KOPT-K1 (cell line): ENCODE measurements around the gene COL26A1.

Experiments used
- H3K27ac ChIP-seq: fragments of 200-600 bp; sonication (generic); 2 replicates; pipeline ENCODE4 v1.5.1; 2016; ENCODE audit warnings: antibody characterized with exemption, mild to moderate bottlenecking, low read depth, low read length; ENCODE audit not compliant: poor library complexity, severe bottlenecking
- H3K36me3 ChIP-seq: fragments of 200-600 bp; sonication (generic); 2 replicates; pipeline ENCODE4 v1.5.1; 2017; ENCODE audit warnings: antibody characterized with exemption, mild to moderate bottlenecking, low read length, moderate library complexity; ENCODE audit not compliant: insufficient read depth
- H3K9me3 ChIP-seq: fragments of 200-600 bp; sonication (generic); 2 replicates; pipeline ENCODE4 v1.5.1; 2017; ENCODE audit warnings: antibody characterized with exemption, low read length, mild to moderate bottlenecking; ENCODE audit not compliant: insufficient read depth, poor library complexity, severe bottlenecking

COL26A1 gene

DNA sequence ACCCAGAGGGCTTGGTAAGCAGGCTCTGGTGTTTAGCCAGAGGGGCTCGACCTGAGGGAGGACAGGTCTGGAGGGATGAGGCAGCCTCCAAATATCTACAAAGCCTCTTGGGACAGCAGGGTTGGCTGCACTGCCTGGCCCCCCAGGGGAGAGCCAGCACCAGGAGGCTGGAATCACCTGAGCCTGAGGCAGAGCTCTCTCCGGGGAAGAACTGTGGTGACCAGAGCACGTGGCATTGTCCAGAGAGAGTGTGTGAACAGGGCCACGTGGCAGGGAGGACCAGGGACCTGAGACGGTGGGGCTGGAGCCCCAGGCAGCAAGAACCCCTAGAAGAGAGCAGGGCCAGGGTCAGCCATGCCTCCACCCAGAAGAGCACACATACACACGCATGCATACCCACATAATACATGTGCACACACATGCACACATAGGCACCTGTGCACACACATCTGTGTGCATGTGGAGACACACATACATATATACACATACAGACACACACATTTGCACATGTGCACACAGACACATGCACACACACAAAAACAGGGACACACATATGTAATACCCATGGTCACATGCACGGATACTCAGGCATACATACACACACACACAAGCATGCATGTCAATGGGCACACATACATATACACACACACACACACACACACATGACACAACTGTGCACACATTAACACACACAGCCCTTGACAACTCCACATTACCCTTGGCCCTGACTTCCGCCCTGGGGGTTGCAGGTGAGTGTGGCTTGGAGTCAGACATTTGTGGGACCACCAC lies 171.5 kb downstream of the COL26A1 start:
- Histone ChIP-seq H3K9me3 (peaks cover 5% of the 10 kb centered on the region), H3K36me3 (no peaks in the 10 kb centered on the region), H3K27ac (no peak overlapping the region)

DNA sequence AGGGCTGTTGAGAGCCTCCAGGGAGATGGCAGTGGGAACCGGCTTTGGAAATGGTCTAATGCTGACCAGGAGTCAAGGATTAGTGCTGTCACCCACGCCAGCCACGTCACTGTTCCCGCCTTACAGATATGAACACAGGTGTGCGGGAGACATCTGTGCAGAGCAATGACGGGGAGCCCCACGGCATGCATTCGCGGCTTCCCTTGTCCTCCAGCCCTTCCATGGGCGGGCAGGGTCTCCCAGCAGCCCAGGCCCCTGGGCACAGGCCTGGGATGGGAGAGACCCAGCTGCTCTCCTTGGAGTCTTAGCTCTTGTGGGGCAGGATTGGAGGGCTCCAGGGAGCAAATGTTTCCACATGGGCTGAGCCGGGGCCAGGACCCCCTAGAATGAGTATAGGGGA lies 172.2 kb downstream of the COL26A1 start:
- H3K27ac ChIP-seq, result no peak overlapping the region
- peaks cover 5% of the 10 kb centered on the region for H3K9me3 ChIP-seq
- no peaks in the 10 kb centered on the region for H3K36me3 ChIP-seq

DNA sequence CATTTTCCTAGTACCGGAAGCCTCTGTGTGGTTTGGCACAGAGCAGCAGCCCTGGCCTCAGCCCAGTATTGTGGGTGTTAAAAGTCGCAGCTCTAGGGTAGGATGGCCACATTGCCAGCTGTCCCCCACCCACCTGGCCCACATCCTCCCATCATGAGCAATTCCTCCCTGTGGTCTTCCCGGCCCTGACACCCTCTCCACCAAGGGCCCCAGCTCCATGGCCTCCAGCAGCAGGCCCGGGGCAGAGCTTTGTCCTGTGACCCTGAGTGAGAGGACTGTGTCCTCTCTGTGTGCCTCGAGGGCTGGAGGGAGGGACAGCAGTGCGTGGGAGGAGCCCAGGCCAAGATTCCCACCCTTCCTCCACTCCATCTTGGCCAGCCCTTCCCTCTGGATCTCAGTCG lies 172.7 kb downstream of the COL26A1 start:
- Histone ChIP-seq H3K36me3 (no peaks in the 10 kb centered on the region), H3K27ac (no peak overlapping the region), H3K9me3 (peaks cover 5% of the 10 kb centered on the region)

DNA sequence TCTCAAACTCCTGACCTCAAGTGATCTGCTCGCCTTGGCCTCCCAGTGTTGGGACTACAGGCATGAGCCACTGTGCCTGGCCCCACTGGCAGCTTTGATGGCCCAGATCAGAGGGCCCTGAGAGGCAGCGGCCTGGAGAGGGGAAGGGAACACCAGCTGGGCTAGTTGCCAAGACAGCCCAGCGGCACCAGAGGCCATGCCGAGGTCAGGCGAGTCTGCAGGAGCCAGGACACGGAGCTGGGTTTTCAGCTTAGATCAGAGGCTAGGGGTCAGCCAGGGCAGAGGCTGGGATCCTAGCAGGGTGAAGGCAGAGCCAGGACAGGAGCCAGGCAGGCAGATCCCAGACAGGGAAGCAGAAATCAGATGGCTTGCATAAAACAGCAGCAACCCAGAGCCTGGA lies 173.6 kb downstream of the COL26A1 start:
- peaks cover 5% of the 10 kb centered on the region for H3K9me3 ChIP-seq
- no peaks in the 10 kb centered on the region for H3K36me3 ChIP-seq
- H3K27ac ChIP-seq, result no peak overlapping the region

DNA sequence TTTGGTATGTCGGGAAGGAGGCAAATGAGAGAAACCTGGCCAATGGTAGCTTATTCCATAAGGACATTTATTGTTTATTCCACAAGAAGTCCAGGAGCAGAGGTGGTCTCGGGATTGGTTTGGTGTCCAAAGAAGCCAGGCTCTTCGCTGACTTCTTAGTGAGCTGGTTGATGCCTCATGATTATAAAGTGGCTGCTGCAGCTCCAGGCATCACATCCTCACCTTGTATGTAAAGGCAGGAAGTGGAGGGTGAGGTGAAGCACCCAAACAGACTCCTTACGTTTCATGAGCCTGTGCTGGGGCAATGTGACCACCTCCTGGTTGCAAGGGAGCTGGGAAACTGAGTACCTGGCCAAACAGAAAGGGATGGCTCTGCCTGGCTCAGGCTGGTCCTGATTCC lies 174.0 kb downstream of the COL26A1 start:
- no peak overlapping the region for H3K27ac ChIP-seq

GRCh38 chr7:101537205-101537604 lies 174.5 kb downstream of the COL26A1 start:
- no peaks in the 10 kb centered on the region for H3K36me3 ChIP-seq
- no peak overlapping the region for H3K27ac ChIP-seq
- H3K9me3 ChIP-seq, result peaks cover 5% of the 10 kb centered on the region

More for the DNA sequence above, 174.0 kb downstream of the COL26A1 start:
- H3K9me3 ChIP-seq, result peaks cover 5% of the 10 kb centered on the region
- H3K36me3 ChIP-seq, result no peaks in the 10 kb centered on the region

DNA sequence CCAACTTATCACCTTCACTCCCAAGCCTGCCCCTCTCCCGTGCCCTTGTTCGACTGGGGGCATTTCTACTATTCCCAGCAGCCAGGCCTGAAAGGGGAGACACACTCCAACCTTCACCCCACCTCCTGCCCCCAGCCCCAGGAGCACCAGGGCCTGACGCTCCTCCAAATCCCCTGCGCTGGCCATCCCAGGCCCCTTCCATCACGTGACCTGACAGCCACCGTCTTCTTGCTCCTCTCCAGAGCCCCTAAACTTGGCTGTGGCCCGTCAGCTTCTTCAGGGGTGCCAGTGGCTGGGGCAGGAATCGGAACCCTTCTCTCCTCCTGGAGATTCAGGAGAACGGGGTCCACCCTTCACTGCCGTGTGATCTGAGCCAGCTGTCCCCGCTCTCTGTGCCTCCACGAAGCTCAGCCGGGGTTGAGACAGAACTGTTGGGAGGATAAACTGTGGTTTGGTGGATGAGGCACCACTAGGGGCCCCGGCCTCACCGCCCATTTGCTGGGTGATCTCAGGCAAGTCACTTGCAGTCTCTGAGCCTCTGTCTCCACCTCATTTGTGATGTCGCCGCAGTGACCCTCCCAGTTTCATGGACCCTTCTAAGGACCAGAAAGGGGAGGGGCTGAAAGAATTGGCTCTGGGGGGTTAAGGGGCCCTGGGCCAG lies 175.4 kb downstream of the COL26A1 start:
- Histone ChIP-seq H3K36me3 (no peaks in the 10 kb centered on the region), H3K9me3 (peaks cover 5% of the 10 kb centered on the region), H3K27ac (no peak overlapping the region)

DNA sequence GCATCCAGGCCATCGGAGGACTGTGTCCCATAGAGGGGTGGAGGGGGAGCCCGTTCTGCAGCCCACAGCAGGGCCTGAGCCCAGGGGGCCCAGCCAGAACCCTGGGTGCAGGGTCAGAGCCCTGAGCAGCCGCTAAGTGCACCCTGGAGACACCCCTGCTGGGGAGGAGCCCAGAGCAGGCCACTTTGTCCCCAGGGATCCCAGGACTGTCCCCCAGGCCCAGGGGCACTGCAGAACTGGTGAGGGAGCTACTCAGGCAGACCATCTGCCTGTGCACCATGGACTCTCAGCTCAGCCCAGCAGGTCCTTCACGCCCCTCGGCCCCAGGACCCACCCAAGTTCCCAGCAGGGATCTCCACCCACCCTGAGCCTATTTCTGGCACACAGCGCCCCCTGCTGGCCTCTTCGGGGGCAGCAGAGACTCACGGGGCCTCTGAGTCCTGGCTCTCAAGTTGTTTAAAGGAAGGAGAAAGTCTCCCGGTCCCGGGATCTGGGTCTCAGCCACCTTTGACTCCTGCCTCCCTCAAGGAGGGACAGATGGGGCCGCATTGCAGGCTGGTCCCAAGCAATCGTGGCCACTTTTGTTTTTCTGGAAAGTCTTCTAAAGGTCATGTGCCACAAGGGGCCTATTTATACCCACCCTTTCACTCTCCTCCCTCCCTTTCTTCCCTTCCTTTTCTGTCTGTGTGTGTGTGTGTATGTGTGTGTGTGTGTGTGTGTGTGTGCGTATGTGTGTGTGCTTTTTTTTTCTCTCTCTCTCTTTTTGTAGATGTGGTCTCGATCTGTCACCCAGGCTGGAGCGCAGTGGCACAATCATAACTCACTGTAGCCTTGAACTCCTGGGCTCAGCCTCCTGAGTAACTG lies 176.2 kb downstream of the COL26A1 start:
- Histone ChIP-seq H3K36me3 (no peaks in the 10 kb centered on the region), H3K9me3 (peaks cover 5% of the 10 kb centered on the region), H3K27ac (no peak overlapping the region)

DNA sequence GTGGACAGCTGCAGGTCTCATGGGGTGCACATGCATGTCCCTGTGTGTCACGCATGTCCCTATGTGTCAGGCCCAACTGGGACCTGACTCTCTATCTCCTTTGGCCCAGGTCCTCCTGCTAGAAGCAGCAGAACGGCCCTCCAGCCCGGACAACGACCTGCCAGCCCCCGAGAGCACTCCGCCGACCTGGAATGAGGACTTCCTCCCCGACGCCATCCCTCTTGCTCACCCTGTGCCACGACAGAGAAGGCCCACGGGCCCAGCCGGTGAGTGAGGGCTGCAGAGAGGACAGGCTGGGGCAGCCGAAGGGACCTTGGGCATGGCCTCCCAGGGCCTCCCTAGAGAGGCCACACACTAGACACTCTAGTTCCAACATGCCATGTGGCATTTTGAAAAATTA lies 177.1 kb downstream of the COL26A1 start:
- Histone ChIP-seq H3K9me3 (peaks cover 5% of the 10 kb centered on the region), H3K27ac (no peak overlapping the region), H3K36me3 (no peaks in the 10 kb centered on the region)

GRCh38 chr7:101542527-101543241 lies 180.0 kb downstream of the COL26A1 start:
- no peak overlapping the region for H3K27ac ChIP-seq
- H3K36me3 ChIP-seq, result no peaks in the 10 kb centered on the region
- no peaks in the 10 kb centered on the region for H3K9me3 ChIP-seq

- no peaks in the 10 kb centered on the region for H3K36me3 ChIP-seq
Observed at GRCh38 chr7:101543242-101543766, 180.6 kb downstream of the COL26A1 start.

GRCh38 chr7:101543846-101544245 lies 181.2 kb downstream of the COL26A1 start:
- H3K9me3 ChIP-seq, result no peaks in the 10 kb centered on the region
- no peaks in the 10 kb centered on the region for H3K36me3 ChIP-seq
- H3K27ac ChIP-seq, result no peak overlapping the region

More at GRCh38 chr7:101543242-101543766, 180.6 kb downstream of the COL26A1 start:
- no peak overlapping the region for H3K27ac ChIP-seq
- H3K9me3 ChIP-seq, result no peaks in the 10 kb centered on the region

GRCh38 chr7:101545441-101546190 lies 182.9 kb downstream of the COL26A1 start:
- H3K9me3 ChIP-seq, result no peaks in the 10 kb centered on the region
- H3K36me3 ChIP-seq, result no peaks in the 10 kb centered on the region

More at GRCh38 chr7:101545441-101546190, 182.9 kb downstream of the COL26A1 start:
- H3K27ac ChIP-seq, result no peak overlapping the region
